CD14-positive monocyte (primary cell): ENCODE measurements around the gene RPL37. TPM values are rescaled to one million over a fixed set of nuclear protein-coding genes. Genes with fewer than 3 reads are reported as not detected.
"Not testable (repeated sequence)": the region's sequence is repeated elsewhere in the genome, so short reads cannot be mapped to it uniquely, and the experiment has no call there.

Experiments
- DNase-seq, 3 donors: peaks; one replicate each; pipeline ENCODE4 v3.0.0-alpha.2; 2011 to 2022
- H2AFZ ChIP-seq: 2 replicates; pipeline ENCODE4 v1.6.0; 2012; ENCODE audit warnings: mild to moderate bottlenecking, low read depth, low read length, inconsistent platforms; ENCODE audit not compliant: insufficient read depth, poor library complexity, severe bottlenecking
- H3K27ac ChIP-seq, 2 donors: 1 replicate in 1 of 2; 2 replicates in 1 of 2; pipeline ENCODE4 v1.5.1; 2012 to 2013; ENCODE audit warnings: low read length in 2 of 2, control low read depth in 1 of 2, inconsistent platforms in 1 of 2, low read depth in 1 of 2, mild to moderate bottlenecking in 1 of 2
- H3K27me3 ChIP-seq, 2 donors: one replicate each; pipeline versions ENCODE4 v1.6.0 to v1.6.1; 2011 to 2013; ENCODE audit warnings: low read length in 2 of 2; ENCODE audit not compliant: control insufficient read depth in 2 of 2, insufficient read depth in 2 of 2
- H3K36me3 ChIP-seq, 2 donors: replicated peaks in 1 of 2; 1 replicate in 1 of 2; 2 replicates in 1 of 2; pipeline versions ENCODE4 v1.5.1 to v1.6.1; 2012 to 2013; ENCODE audit warnings: low read length in 2 of 2, control low read depth in 1 of 2, inconsistent platforms in 1 of 2, mild to moderate bottlenecking in 1 of 2; ENCODE audit not compliant: insufficient read depth in 2 of 2, control insufficient read depth in 1 of 2
- H3K4me1 ChIP-seq, 2 donors: 1 replicate in 1 of 2; 2 replicates in 1 of 2; pipeline versions ENCODE4 v1.5.1 to v1.6.1; 2012 to 2013; ENCODE audit warnings: low read length in 2 of 2, control low read depth in 1 of 2, inconsistent platforms in 1 of 2, mild to moderate bottlenecking in 1 of 2, moderate library complexity in 1 of 2; ENCODE audit not compliant: insufficient read depth in 2 of 2, control insufficient read depth in 1 of 2
- H3K4me2 ChIP-seq: replicated peaks from 2 replicates; pipeline ENCODE3; 2012; ENCODE audit warnings: low read length, moderate library complexity, mild to moderate bottlenecking; ENCODE audit not compliant: poor library complexity, severe bottlenecking; ENCODE audit errors: extremely low read depth
- H3K4me3 ChIP-seq, 3 experiments: fragments of 200-600 bp in 1 of 3; sonication (generic) in 1 of 3; replicated peaks in 1 of 3; 1 replicate in 2 of 3; 2 replicates in 1 of 3; pipeline ENCODE4 v1.5.1; 2011 to 2013; ENCODE audit warnings: low read length in 3 of 3, mild to moderate bottlenecking in 3 of 3, control low read depth in 2 of 3, low read depth in 2 of 3, inconsistent platforms in 1 of 3, moderate library complexity in 1 of 3
- H3K79me2 ChIP-seq: 2 replicates; pipeline ENCODE4 v1.6.0; 2012; ENCODE audit warnings: mild to moderate bottlenecking, control low read depth, inconsistent platforms, low read length, moderate library complexity; ENCODE audit not compliant: insufficient read depth
- H3K9ac ChIP-seq: 2 replicates; pipeline ENCODE4 v1.6.0; 2017; ENCODE audit warnings: low read length, mild to moderate bottlenecking; ENCODE audit not compliant: insufficient read depth, poor library complexity, severe bottlenecking
- H3K9me3 ChIP-seq, 2 donors: replicated peaks in 1 of 2; 1 replicate in 1 of 2; 2 replicates in 1 of 2; pipeline versions ENCODE4 v1.5.1 to v1.6.1; 2012 to 2013; ENCODE audit warnings: low read length in 2 of 2, control low read depth in 1 of 2; ENCODE audit not compliant: control insufficient read depth in 1 of 2, insufficient read depth in 1 of 2
- H4K20me1 ChIP-seq: 2 replicates; pipeline ENCODE4 v1.6.0; 2012; ENCODE audit warnings: mild to moderate bottlenecking, low read length, control low read depth, moderate library complexity; ENCODE audit not compliant: insufficient read depth
- H3K27ac Mint-ChIP-seq, 7 donors: one replicate each; pipeline ENCODE4 v1.8.0; 2020; ENCODE audit warnings: mild to moderate bottlenecking in 7 of 7, mixed read lengths in 7 of 7, moderate library complexity in 6 of 7, inconsistent platforms in 2 of 7
- H3K27me3 Mint-ChIP-seq, 3 donors: one replicate each; pipeline ENCODE4 v1.8.0; 2021 to 2022; ENCODE audit warnings: low read depth in 3 of 3, mild to moderate bottlenecking in 3 of 3, mixed read lengths in 3 of 3, moderate library complexity in 3 of 3, inconsistent platforms in 1 of 3
- H3K36me3 Mint-ChIP-seq, 2 donors: one replicate each; pipeline ENCODE4 v1.8.0; 2020; ENCODE audit warnings: mixed read lengths in 2 of 2, inconsistent platforms in 1 of 2, mild to moderate bottlenecking in 1 of 2
- H3K4me1 Mint-ChIP-seq: one replicate; pipeline ENCODE4 v1.8.0; 2020; ENCODE audit warnings: mild to moderate bottlenecking, mixed read lengths
- H3K4me3 Mint-ChIP-seq, 2 donors: one replicate each; pipeline ENCODE4 v1.8.0; 2020; ENCODE audit warnings: mild to moderate bottlenecking in 2 of 2, mixed read lengths in 2 of 2, moderate library complexity in 1 of 2
- H3K9me3 Mint-ChIP-seq, 7 donors: one replicate each; pipeline ENCODE4 v1.8.0; 2020 to 2022; ENCODE audit warnings: mixed read lengths in 7 of 7, mild to moderate bottlenecking in 6 of 7, moderate library complexity in 6 of 7, inconsistent platforms in 2 of 7
- WGBS: methylation state at CpG from one replicate; pipeline ENCODE4 v1.1.5; 2013; ENCODE audit warnings: missing lambda C conversion rate; ENCODE audit not compliant: insufficient coverage; 5-methylcytosine and 5-hydroxymethylcytosine counted together
- intact Hi-C, 2 donors: fragments of 100-400 bp; cut with micrococcal nuclease; formaldehyde crosslinking; loops; one replicate each; pipeline versions ENCODE4 v1.15.0 to v1.15.1; 2023
- polyA plus RNA-seq, 3 donors: library from polyadenylated mRNA; depleted of rRNA in 1 of 3; unstranded in 2 of 3; stranded (reverse) in 1 of 3; fragments of 300-500 nt in 2 of 3; fragments of >200 nt in 1 of 3; fragmentation: Illumina TruSeq in 2 of 3; gene quantifications; 1 replicate in 2 of 3; 2 replicates in 1 of 3; pipeline ENCODE4 v1.2.3, GENCODE V29; 2012 to 2021
- TF ChIP-seq, protein P1 (sequence below): fragments of 200-600 bp; IDR thresholded peaks from one replicate; pipeline ENCODE4 v1.8.0; 2022; ENCODE audit warnings: antibody characterized with exemption, mild to moderate bottlenecking

The RPL37 gene
- polyA plus RNA-seq, 3 donors: 87.9 to 813 (median 738) TPM

DNA sequence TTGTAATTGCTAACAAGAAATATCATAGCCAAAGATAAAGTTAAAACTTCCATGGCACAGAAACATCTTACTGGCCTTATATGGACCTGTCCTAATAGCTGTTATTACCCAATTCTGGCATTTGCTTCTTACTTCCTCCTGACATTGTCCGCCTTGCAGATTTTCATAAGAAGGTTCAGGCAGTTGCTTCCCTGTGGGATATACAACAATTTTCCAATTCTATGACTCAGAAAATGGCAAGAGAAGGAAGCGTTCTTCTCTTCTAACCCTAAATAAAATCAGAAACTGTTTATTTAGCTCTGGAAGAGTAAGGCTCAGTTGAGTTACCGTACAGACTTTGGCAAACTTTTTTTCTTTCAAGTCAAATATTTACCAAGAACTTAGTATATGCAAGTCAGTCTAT lies 38.5 kb downstream of the RPL37 start:
- Histone ChIP-seq H3K9me3 (no peaks in the 10 kb centered on the region), H3K4me2 (peak overlapping the region; percentile 97), H3K9ac (no peak overlapping the region), H3K79me2 (peaks cover 65% of the 10 kb centered on the region), H2AFZ (no peak overlapping the region), H3K27me3 (peaks cover 2 to 4% of the 10 kb centered on the region in 2 donors), H3K36me3 (no peaks in the 10 kb centered on the region), H3K27ac (peak overlapping the region in 1 of 2 donors; percentile 48), H3K4me1 (peaks cover 23 to 32% of the 10 kb centered on the region in 2 donors), H4K20me1 (peaks cover 53% of the 10 kb centered on the region), H3K4me3 (peak overlapping the region; percentile 80 to 94 (median 87))
- Mint-ChIP-seq H3K27me3 (peaks cover 0 to 5% (median 3%) of the 10 kb centered on the region in 3 donors), H3K27ac (peak overlapping the region in 2 of 7 donors; percentile 37 to 41), H3K9me3 (no peaks in the 10 kb centered on the region), H3K4me1 (peaks cover 33% of the 10 kb centered on the region), H3K36me3 (peaks cover 4 to 6% of the 10 kb centered on the region in 2 donors), H3K4me3 (peak overlapping the region; percentile 51 to 60)
- TF ChIP-seq, protein P1, sequence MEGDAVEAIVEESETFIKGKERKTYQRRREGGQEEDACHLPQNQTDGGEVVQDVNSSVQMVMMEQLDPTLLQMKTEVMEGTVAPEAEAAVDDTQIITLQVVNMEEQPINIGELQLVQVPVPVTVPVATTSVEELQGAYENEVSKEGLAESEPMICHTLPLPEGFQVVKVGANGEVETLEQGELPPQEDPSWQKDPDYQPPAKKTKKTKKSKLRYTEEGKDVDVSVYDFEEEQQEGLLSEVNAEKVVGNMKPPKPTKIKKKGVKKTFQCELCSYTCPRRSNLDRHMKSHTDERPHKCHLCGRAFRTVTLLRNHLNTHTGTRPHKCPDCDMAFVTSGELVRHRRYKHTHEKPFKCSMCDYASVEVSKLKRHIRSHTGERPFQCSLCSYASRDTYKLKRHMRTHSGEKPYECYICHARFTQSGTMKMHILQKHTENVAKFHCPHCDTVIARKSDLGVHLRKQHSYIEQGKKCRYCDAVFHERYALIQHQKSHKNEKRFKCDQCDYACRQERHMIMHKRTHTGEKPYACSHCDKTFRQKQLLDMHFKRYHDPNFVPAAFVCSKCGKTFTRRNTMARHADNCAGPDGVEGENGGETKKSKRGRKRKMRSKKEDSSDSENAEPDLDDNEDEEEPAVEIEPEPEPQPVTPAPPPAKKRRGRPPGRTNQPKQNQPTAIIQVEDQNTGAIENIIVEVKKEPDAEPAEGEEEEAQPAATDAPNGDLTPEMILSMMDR: no peak
- intact Hi-C loops: no loop called here
- DNase-seq: peak; percentile 19 to 71 (median 62)
- WGBS: no CpG with 5 or more reads among the region's 3 CpGs

- peak overlapping the region in 1 of 7 donors; percentile 67 for H3K27ac Mint-ChIP-seq
- Histone ChIP-seq H3K79me2 (peaks cover 81% of the 10 kb centered on the region), H3K4me1 (peaks cover 25 to 35% of the 10 kb centered on the region in 2 donors), H4K20me1 (peaks cover 70% of the 10 kb centered on the region)
- H3K36me3 Mint-ChIP-seq, H3K27me3 ChIP-seq, H3K27ac ChIP-seq, H3K9me3 ChIP-seq, H3K4me3 ChIP-seq, H3K27me3 Mint-ChIP-seq, H3K9me3 Mint-ChIP-seq, H3K9ac ChIP-seq, H3K4me2 ChIP-seq, H3K4me3 Mint-ChIP-seq, H2AFZ ChIP-seq, intact Hi-C loops, DNase-seq, H3K36me3 ChIP-seq: not testable (repeated sequence)
- WGBS: no CpG with 5 or more reads among the region's 3 CpGs
- peaks cover 43% of the 10 kb centered on the region for H3K4me1 Mint-ChIP-seq
Measured at GRCh38 chr5:40794877-40795276, 40.1 kb downstream of the RPL37 start.

DNA sequence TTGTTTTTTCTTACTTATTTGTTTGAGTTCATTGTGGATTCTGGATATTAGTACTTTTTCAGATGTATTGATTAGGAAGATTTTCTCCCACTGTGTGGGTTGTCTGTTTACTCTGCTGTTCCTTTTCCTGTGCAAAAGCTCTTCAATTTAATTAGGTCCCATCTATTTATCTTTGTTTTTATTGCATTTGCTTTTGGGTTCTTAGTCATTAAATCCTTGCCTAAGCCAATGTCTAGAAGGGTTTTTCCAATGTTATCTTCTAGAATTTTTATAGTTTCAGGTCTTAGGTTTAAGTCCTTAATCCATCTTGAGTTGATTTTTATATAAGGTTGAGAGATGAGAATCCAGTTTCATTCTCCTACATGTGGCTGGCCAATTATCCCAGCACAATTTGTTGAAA lies 40.7 kb downstream of the RPL37 start:
- H3K4me3 ChIP-seq, H3K36me3 ChIP-seq, H3K9me3 ChIP-seq, H3K27ac ChIP-seq, intact Hi-C loops, H3K36me3 Mint-ChIP-seq, H3K9ac ChIP-seq, H3K27me3 ChIP-seq, DNase-seq, H3K27me3 Mint-ChIP-seq, H3K4me3 Mint-ChIP-seq, H3K9me3 Mint-ChIP-seq, H3K27ac Mint-ChIP-seq, H2AFZ ChIP-seq, H3K4me2 ChIP-seq: not testable (repeated sequence)
- peaks cover 27 to 39% of the 10 kb centered on the region in 2 donors for H3K4me1 ChIP-seq
- peaks cover 86% of the 10 kb centered on the region for H3K79me2 ChIP-seq
- peaks cover 75% of the 10 kb centered on the region for H4K20me1 ChIP-seq
- peaks cover 47% of the 10 kb centered on the region for H3K4me1 Mint-ChIP-seq

DNA sequence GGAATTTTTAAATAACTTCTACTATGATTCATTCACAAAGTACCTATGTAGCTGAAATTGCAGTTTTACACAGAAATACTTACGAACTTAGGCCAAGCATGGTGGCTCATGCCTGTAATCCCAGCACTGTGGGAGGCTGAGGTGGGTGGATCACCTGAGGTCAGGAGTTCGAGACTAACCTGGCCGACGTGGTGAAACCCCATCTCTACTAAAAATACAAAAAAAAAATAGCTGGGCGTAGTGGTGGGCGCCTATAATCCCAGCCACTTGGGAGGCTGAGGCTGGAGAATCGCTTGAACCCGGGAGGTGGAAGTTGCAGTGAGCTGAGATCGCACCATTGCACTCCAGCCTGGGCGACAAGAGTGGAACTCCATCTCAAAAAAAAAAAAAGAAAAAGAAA lies 42.3 kb downstream of the RPL37 start:
- Histone ChIP-seq H4K20me1 (peaks cover 91% of the 10 kb centered on the region), H3K36me3 (peaks cover 0 to 10% of the 10 kb centered on the region in 2 donors), H3K4me1 (peaks cover 22 to 34% of the 10 kb centered on the region in 2 donors), H3K79me2 (peaks cover 100% of the 10 kb centered on the region)
- H2AFZ ChIP-seq, H3K9ac ChIP-seq, H3K9me3 Mint-ChIP-seq, H3K27me3 Mint-ChIP-seq, H3K27ac Mint-ChIP-seq, DNase-seq, intact Hi-C loops, H3K27me3 ChIP-seq, H3K9me3 ChIP-seq, H3K27ac ChIP-seq, H3K4me3 ChIP-seq, H3K4me2 ChIP-seq, H3K4me3 Mint-ChIP-seq: not testable (repeated sequence)
- peaks cover 53% of the 10 kb centered on the region for H3K4me1 Mint-ChIP-seq
- WGBS: no CpG with 5 or more reads among the region's 10 CpGs
- H3K36me3 Mint-ChIP-seq: peaks cover 9 to 13% of the 10 kb centered on the region in 2 donors
